Gastrocnemius medialis (tissue), 4 donors: ENCODE results near the gene GPC6. TPM values are rescaled to one million over a fixed set of nuclear protein-coding genes. Genes with fewer than 3 reads are reported as not detected.

ENCODE experiments used
- ATAC-seq, 2 donors: fragments of 150-250 bp; one replicate each; pipeline ENCODE4 v1.9.1; 2016
- DNase-seq, 2 donors: peaks; one replicate each; pipeline ENCODE4 v3.0.0-alpha.2; 2019
- H3K27ac ChIP-seq, 4 donors: fragments of 200-600 bp; sonication (generic); 1 replicate in 1 of 4; 2 replicates in 3 of 4; pipeline ENCODE4 v1.5.1; 2016 to 2018; ENCODE audit warnings: mild to moderate bottlenecking in 2 of 4, moderate library complexity in 1 of 4
- H3K27me3 ChIP-seq, 3 donors: fragments of 200-600 bp; sonication (generic) in 2 of 3; 1 replicate in 1 of 3; 2 replicates in 2 of 3; pipeline versions ENCODE4 v1.5.1 to v1.6.0; 2016 to 2019; ENCODE audit warnings: mild to moderate bottlenecking in 1 of 3, moderate library complexity in 1 of 3
- H3K36me3 ChIP-seq, 2 donors: fragments of 200-600 bp; sonication (generic) in 1 of 2; one replicate each; pipeline ENCODE4 v1.5.1; 2017 to 2018
- H3K4me1 ChIP-seq, 2 donors: fragments of 200-600 bp; sonication (generic) in 1 of 2; one replicate each; pipeline ENCODE4 v1.5.1; 2016 to 2017; ENCODE audit warnings: mild to moderate bottlenecking in 2 of 2
- H3K4me3 ChIP-seq, 4 donors: fragments of 200-600 bp; sonication (generic) in 3 of 4; 1 replicate in 1 of 4; 2 replicates in 3 of 4; pipeline ENCODE4 v1.5.1; 2016 to 2019; ENCODE audit warnings: mild to moderate bottlenecking in 2 of 4
- H3K9me3 ChIP-seq, 3 donors: fragments of 200-600 bp; sonication (generic) in 2 of 3; 1 replicate in 1 of 3; 2 replicates in 2 of 3; pipeline ENCODE4 v1.5.1; 2016 to 2019
- CTCF ChIP-seq, 5 experiments: fragments of 450-650 bp in 3 of 5; fragments of 200-600 bp in 2 of 5; sonication (generic) in 2 of 5; IDR thresholded peaks in 4 of 5; conservative IDR thresholded peaks in 1 of 5; 1 replicate in 4 of 5; 2 replicates in 1 of 5; pipeline ENCODE4 v1.5.1; 2016 to 2019; ENCODE audit warnings: antibody characterized with exemption in 5 of 5, mild to moderate bottlenecking in 3 of 5, moderate library complexity in 3 of 5
- POLR2A ChIP-seq, 2 donors: fragments of 450-650 bp; IDR thresholded peaks; one replicate each; pipeline ENCODE4 v1.6.1; 2017; ENCODE audit warnings: antibody characterized with exemption in 2 of 2, mild to moderate bottlenecking in 2 of 2, moderate library complexity in 2 of 2
- in situ Hi-C, 4 donors: fragments of 200-750 bp; cut with MboI; loops; one replicate each; pipeline versions ENCODE4 v1.15.0 to v1.8.0; 2017; ENCODE audit warnings: low sequenced_read_pairs in 4 of 4
- intact Hi-C: fragments of 100-400 bp; cut with DNase I; formaldehyde crosslinking; loops from one replicate; pipeline ENCODE4 v1.15.1; 2023; ENCODE audit warnings: low total_unique reads
- total RNA-seq, 4 donors: library from RNA; depleted of rRNA; stranded (reverse); fragments of >200 nt; gene quantifications; one replicate each; pipeline versions ENCODE4 v1.1.0 to v1.2.3, GENCODE V29; 2016

GPC6 gene
- total RNA-seq, 4 donors from 2014 or later, result 0.47 to 0.88 (median 0.59) TPM

- intact Hi-C loops, result no loop called here
Observed at GRCh38 chr13:94246495-94246894, 1019.9 kb downstream of the GPC6 start.

GRCh38 chr13:94247890-94248289 lies 1021.3 kb downstream of the GPC6 start:
- no peaks in the 10 kb centered on the region for H3K36me3 ChIP-seq
- DNase-seq (no peak), ATAC-seq (no peak)
- intact Hi-C loops, result no loop called here
- in situ Hi-C loops, result no loop called here
- H3K4me3 ChIP-seq, result no peak overlapping the region
- H3K9me3 ChIP-seq, result peaks cover 0 to 5% (median 0%) of the 10 kb centered on the region in 3 donors
- H3K4me1 ChIP-seq, result no peaks in the 10 kb centered on the region
- no peak overlapping the region for H3K27ac ChIP-seq
- H3K27me3 ChIP-seq, result peaks cover 0 to 3% (median 0%) of the 10 kb centered on the region in 3 donors
- TF ChIP-seq POLR2A (IDR thresholded peaks at IDR 0.05), result no peak
- TF ChIP-seq CTCF (IDR thresholded peaks at IDR 0.05 in 4 of 5, conservative IDR thresholded peaks at IDR 0.05 in 1 of 5), result no peak

More at GRCh38 chr13:94246495-94246894, 1019.9 kb downstream of the GPC6 start:
- TF ChIP-seq POLR2A (IDR thresholded peaks at IDR 0.05) (no peak), CTCF (IDR thresholded peaks at IDR 0.05 in 4 of 5, conservative IDR thresholded peaks at IDR 0.05 in 1 of 5) (no peak)
- no peak for DNase-seq
- no peaks in the 10 kb centered on the region for H3K36me3 ChIP-seq
- H3K27ac ChIP-seq, result no peak overlapping the region
- no peak overlapping the region for H3K4me3 ChIP-seq
- H3K4me1 ChIP-seq, result no peaks in the 10 kb centered on the region
- no peak for ATAC-seq
- peaks cover 0 to 5% (median 0%) of the 10 kb centered on the region in 3 donors for H3K9me3 ChIP-seq
- in situ Hi-C loops, result no loop called here
- H3K27me3 ChIP-seq, result peaks cover 0 to 3% (median 0%) of the 10 kb centered on the region in 3 donors

GRCh38 chr13:94248454-94249228 lies 1022.0 kb downstream of the GPC6 start:
- Histone ChIP-seq H3K36me3 (no peaks in the 10 kb centered on the region), H3K27me3 (peaks cover 0 to 3% (median 0%) of the 10 kb centered on the region in 3 donors), H3K4me1 (no peaks in the 10 kb centered on the region), H3K27ac (no peak overlapping the region), H3K4me3 (no peak overlapping the region), H3K9me3 (peaks cover 0 to 5% (median 0%) of the 10 kb centered on the region in 3 donors)
- TF ChIP-seq POLR2A (IDR thresholded peaks at IDR 0.05), result no peak
- no peak for TF ChIP-seq CTCF (IDR thresholded peaks at IDR 0.05 in 4 of 5, conservative IDR thresholded peaks at IDR 0.05 in 1 of 5)
- ATAC-seq (no peak), DNase-seq (no peak)
- in situ Hi-C loops (no loop called here), intact Hi-C loops (no loop called here)

GRCh38 chr13:94249512-94249911 lies 1022.9 kb downstream of the GPC6 start:
- no peaks in the 10 kb centered on the region for H3K4me1 ChIP-seq
- intact Hi-C loops (no loop called here), in situ Hi-C loops (no loop called here)
- TF ChIP-seq POLR2A (IDR thresholded peaks at IDR 0.05) (no peak), CTCF (IDR thresholded peaks at IDR 0.05 in 4 of 5, conservative IDR thresholded peaks at IDR 0.05 in 1 of 5) (no peak)
- ATAC-seq (no peak), DNase-seq (no peak)
- peaks cover 0 to 5% (median 0%) of the 10 kb centered on the region in 3 donors for H3K9me3 ChIP-seq
- peaks cover 0 to 3% (median 0%) of the 10 kb centered on the region in 3 donors for H3K27me3 ChIP-seq
- no peak overlapping the region for H3K27ac ChIP-seq
- H3K4me3 ChIP-seq, result no peak overlapping the region
- H3K36me3 ChIP-seq, result no peaks in the 10 kb centered on the region
